Breast epithelium (tissue), 4 donors: ENCODE data around the gene HSPA2. TPM values are rescaled to one million over a fixed set of nuclear protein-coding genes. Genes with fewer than 3 reads are reported as not detected.

ENCODE experiments used
- DNase-seq, 2 donors: peaks; one replicate each; pipeline ENCODE4 v3.0.0-alpha.2; 2019; ENCODE audit warnings: low spot score in 2 of 2
- H3K27ac ChIP-seq, 2 donors: fragments of 200-600 bp; sonication (generic) in 1 of 2; one replicate each; pipeline ENCODE4 v1.5.1; 2016 to 2019; ENCODE audit warnings: mild to moderate bottlenecking in 1 of 2
- H3K27me3 ChIP-seq, 2 donors: fragments of 200-600 bp; sonication (generic) in 1 of 2; one replicate each; pipeline versions ENCODE4 v1.5.1 to v1.6.0; 2017 to 2019; ENCODE audit warnings: control low read depth in 1 of 2, mild to moderate bottlenecking in 1 of 2
- H3K36me3 ChIP-seq: fragments of 200-600 bp; one replicate; pipeline ENCODE4 v1.5.1; 2019
- H3K4me1 ChIP-seq, 2 donors: fragments of 200-600 bp; sonication (generic); one replicate each; pipeline ENCODE4 v1.5.1; 2016 to 2019; ENCODE audit warnings: control low read depth in 1 of 2
- H3K4me3 ChIP-seq, 3 donors: fragments of 200-600 bp; sonication (generic); 1 replicate in 2 of 3; 2 replicates in 1 of 3; pipeline ENCODE4 v1.5.1; 2016 to 2019; ENCODE audit warnings: mild to moderate bottlenecking in 3 of 3, moderate library complexity in 2 of 3
- H3K9me3 ChIP-seq, 2 donors: fragments of 200-600 bp; sonication (generic) in 1 of 2; one replicate each; pipeline ENCODE4 v1.5.1; 2016 to 2019; ENCODE audit warnings: control low read depth in 1 of 2
- POLR2A ChIP-seq: fragments of 450-650 bp; IDR thresholded peaks from one replicate; pipeline ENCODE4 v1.6.1; 2016; ENCODE audit warnings: antibody characterized with exemption, mild to moderate bottlenecking, moderate library complexity
- POLR2AphosphoS5 ChIP-seq, 3 donors: sonication (generic); formaldehyde crosslinking; IDR thresholded peaks; one replicate each; pipeline ENCODE4 v1.6.1; 2017; ENCODE audit warnings: antibody characterized with exemption in 3 of 3
- intact Hi-C: fragments of 100-400 bp; cut with DNase I; formaldehyde crosslinking; loops from one replicate; pipeline ENCODE4 v1.15.1; 2023; ENCODE audit warnings: low total_unique reads
- total RNA-seq, 3 donors: library from RNA; depleted of rRNA; stranded (reverse); fragments of >200 nt; gene quantifications; one replicate each; pipeline ENCODE4 v1.1.0, GENCODE V29; 2016
- TF ChIP-seq, protein P1 (sequence below), 3 donors: fragments of 450-650 bp; IDR thresholded peaks; one replicate each; pipeline ENCODE4 v1.5.1; 2016 to 2017; ENCODE audit warnings: antibody characterized with exemption in 3 of 3, mild to moderate bottlenecking in 3 of 3, moderate library complexity in 3 of 3

Gene HSPA2
- total RNA-seq, 3 donors from 2014 or later: 12.2 to 33.1 (median 17.9) TPM

DNA sequence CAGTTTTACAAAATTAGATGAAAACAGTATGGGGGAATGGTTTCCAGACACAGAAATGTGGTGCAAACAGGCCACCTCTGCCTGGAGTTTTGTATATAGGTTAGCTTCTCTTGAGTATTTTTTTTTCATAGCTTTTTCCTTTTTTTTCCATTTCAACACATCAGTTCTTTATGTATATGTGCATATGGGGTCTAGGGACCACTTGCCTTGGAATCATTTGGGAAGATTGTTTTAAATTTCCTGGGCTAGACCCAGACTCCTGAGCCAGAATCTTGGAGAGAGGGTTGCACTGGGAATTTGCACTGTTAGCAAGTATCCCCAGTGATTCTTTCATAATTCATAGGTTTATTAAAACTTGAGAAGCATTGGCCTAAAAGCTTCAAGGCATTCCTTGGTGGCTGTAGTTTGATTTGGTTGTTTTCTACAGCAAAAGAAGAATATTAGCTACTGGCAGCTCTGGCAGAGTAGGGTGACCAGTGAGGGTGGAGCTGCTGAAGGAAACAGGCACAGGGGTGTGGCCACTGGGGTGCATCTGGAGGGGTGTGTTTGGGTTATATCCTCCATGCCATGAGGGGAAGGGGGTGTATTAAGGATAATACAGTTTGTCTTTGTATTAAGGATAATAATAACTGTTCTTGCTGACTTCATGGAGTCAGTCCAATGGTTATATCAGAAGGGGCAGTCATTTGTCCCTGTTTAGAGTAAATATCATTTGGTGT lies 32.0 kb downstream of the HSPA2 start:
- H3K27me3 ChIP-seq: no peaks in the 10 kb centered on the region
- intact Hi-C loops: loop anchor here (10.0 kb wide), 1 partner anchor 1662 kb away; no protein-coding TSS in a partner anchor
- no peaks in the 10 kb centered on the region for H3K4me1 ChIP-seq
- H3K27ac ChIP-seq: peak overlapping the region in 1 of 2 donors; percentile 42
- H3K4me3 ChIP-seq: no peak overlapping the region
- H3K9me3 ChIP-seq: no peaks in the 10 kb centered on the region
- no peak for DNase-seq
- TF ChIP-seq, protein P1, sequence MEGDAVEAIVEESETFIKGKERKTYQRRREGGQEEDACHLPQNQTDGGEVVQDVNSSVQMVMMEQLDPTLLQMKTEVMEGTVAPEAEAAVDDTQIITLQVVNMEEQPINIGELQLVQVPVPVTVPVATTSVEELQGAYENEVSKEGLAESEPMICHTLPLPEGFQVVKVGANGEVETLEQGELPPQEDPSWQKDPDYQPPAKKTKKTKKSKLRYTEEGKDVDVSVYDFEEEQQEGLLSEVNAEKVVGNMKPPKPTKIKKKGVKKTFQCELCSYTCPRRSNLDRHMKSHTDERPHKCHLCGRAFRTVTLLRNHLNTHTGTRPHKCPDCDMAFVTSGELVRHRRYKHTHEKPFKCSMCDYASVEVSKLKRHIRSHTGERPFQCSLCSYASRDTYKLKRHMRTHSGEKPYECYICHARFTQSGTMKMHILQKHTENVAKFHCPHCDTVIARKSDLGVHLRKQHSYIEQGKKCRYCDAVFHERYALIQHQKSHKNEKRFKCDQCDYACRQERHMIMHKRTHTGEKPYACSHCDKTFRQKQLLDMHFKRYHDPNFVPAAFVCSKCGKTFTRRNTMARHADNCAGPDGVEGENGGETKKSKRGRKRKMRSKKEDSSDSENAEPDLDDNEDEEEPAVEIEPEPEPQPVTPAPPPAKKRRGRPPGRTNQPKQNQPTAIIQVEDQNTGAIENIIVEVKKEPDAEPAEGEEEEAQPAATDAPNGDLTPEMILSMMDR (IDR thresholded peaks at IDR 0.05): no peak
- TF ChIP-seq POLR2A (no peak), POLR2AphosphoS5 (IDR thresholded peaks at IDR 0.05) (no peak)
- no peaks in the 10 kb centered on the region for H3K36me3 ChIP-seq

DNA sequence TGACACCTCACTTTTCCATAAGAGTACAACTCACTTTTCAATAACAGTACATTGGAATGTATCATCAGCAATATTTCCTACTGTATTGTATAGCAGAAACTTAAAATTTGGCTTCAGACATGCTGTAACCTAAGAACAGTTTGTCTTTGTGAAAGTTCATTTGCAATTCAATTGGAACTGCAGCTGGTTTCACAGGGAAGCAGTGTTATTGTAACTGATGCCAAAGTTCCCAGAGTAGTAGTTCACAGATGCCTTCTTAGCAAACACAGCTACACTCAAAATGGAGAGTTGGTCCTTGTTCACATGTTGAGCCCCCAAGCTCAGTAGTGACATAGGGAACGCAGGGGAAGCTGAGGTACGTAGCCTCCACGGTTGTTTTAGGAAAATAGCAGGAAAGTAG lies 32.6 kb downstream of the HSPA2 start:
- peak overlapping the region in 1 of 2 donors; percentile 42 for H3K27ac ChIP-seq
- intact Hi-C loops: loop anchor here (10.0 kb wide), 1 partner anchor 1662 kb away; no protein-coding TSS in a partner anchor
- TF ChIP-seq, protein P1 (IDR thresholded peaks at IDR 0.05): no peak
- TF ChIP-seq POLR2AphosphoS5 (IDR thresholded peaks at IDR 0.05) (no peak), POLR2A (no peak)

DNA sequence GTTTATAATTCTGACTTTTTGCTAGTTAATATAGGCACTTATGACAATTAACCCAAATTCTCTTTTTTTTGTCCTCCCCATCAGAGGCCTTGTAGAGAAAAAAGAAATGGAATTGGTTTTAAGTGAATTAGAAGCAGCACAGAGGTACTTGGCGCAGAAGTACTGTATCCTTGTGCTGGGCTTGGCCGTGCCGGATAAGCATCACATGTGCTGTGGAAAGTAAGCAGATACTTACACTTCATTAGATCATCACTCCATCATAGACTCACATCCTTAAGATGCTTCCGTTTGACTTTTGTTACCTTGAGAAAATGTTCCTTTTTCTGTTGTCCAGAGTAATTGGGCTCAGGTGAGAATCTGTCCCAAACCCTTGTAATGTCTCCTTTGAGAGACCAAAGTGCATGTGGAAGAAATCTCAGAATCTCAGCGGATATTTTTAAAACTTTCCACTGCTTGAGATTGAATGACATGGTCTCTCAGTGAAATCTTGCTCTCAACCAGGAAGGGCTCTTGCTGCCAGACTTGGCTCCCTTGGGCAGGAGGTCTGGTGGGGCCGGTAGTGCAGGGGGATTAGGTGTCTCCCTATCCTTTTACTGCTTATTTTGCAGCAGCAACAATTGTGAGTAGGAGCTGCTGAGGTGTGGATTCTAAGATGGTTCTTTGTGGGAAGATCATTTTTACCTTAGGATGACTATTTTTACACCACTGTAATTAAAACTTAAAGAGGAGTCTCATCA lies 34.0 kb downstream of the HSPA2 start:
- TF ChIP-seq, protein P1 (IDR thresholded peaks at IDR 0.05): no peak
- no peak for TF ChIP-seq POLR2A
- TF ChIP-seq POLR2AphosphoS5 (IDR thresholded peaks at IDR 0.05): no peak
- intact Hi-C loops: loop anchor here (10.0 kb wide), 1 partner anchor 1660 kb away; no protein-coding TSS in a partner anchor
- no peaks in the 10 kb centered on the region for H3K4me1 ChIP-seq
- no peak overlapping the region for H3K27ac ChIP-seq
- no peak for DNase-seq
- H3K36me3 ChIP-seq: no peaks in the 10 kb centered on the region
- H3K4me3 ChIP-seq: no peak overlapping the region
- no peaks in the 10 kb centered on the region for H3K9me3 ChIP-seq
- no peaks in the 10 kb centered on the region for H3K27me3 ChIP-seq

More for the DNA sequence above, 32.6 kb downstream of the HSPA2 start:
- Histone ChIP-seq H3K9me3 (no peaks in the 10 kb centered on the region), H3K4me1 (no peaks in the 10 kb centered on the region), H3K4me3 (no peak overlapping the region), H3K36me3 (no peaks in the 10 kb centered on the region), H3K27me3 (no peaks in the 10 kb centered on the region)
- DNase-seq: no peak

DNA sequence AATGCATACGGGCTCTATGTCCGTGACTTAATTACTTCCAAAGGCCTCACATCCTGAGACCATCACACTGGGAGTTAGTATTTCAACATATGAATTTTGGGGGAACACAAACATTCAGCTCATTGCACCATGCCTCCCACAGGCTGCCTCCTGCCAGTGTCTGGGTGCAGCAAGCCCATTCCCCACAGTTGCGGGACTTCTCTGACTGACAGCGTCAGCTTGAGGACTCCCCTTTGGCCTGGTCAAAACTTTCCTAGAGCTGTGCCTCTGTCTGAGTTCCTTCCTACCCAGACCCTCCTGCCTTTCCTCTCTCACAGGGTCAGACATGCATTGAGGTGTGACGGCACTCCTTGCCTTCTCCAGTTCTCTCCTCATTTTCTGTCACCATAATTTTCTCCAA lies 36.7 kb downstream of the HSPA2 start:
- DNase-seq: no peak
- intact Hi-C loops: loop anchor here (10.0 kb wide), 1 partner anchor 1658 kb away; no protein-coding TSS in a partner anchor
- TF ChIP-seq POLR2AphosphoS5 (IDR thresholded peaks at IDR 0.05) (no peak), POLR2A (no peak)
- TF ChIP-seq, protein P1 (IDR thresholded peaks at IDR 0.05): no peak

DNA sequence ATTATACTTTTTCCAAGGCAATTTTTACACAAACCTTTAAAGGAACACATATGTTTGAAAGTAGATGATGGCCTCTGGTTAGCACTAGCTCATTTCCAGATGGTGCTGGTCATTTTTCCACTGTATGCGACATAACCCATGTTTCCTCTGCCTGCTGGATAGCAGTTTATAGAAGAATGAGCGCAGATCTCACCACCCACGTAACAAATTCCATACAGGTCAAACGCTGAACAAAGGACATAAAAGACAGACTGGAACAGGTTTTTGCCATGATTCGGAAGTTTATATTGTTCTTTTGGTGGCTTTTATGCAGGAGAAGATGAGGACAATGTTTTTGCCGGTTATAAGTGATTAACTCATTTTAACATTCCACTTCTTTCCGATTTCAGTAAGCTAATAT lies 39.9 kb downstream of the HSPA2 start:
- intact Hi-C loops: no loop called here
- H3K4me3 ChIP-seq: no peak overlapping the region
- no peak overlapping the region for H3K27ac ChIP-seq
- H3K27me3 ChIP-seq: no peaks in the 10 kb centered on the region
- DNase-seq: no peak
- TF ChIP-seq POLR2A (no peak), POLR2AphosphoS5 (IDR thresholded peaks at IDR 0.05) (no peak)
- TF ChIP-seq, protein P1 (IDR thresholded peaks at IDR 0.05): no peak
- no peaks in the 10 kb centered on the region for H3K36me3 ChIP-seq
- no peaks in the 10 kb centered on the region for H3K4me1 ChIP-seq
- H3K9me3 ChIP-seq: no peaks in the 10 kb centered on the region

More for the DNA sequence above, 36.7 kb downstream of the HSPA2 start:
- Histone ChIP-seq H3K27me3 (no peaks in the 10 kb centered on the region), H3K27ac (no peak overlapping the region), H3K4me3 (no peak overlapping the region), H3K4me1 (no peaks in the 10 kb centered on the region), H3K36me3 (no peaks in the 10 kb centered on the region), H3K9me3 (no peaks in the 10 kb centered on the region)
